Skeletal muscle cell (primary cell): ENCODE measurements around the gene FNBP1.

Experiments
- DNase-seq: peaks from one replicate; pipeline ENCODE4 v3.0.0-alpha.2; 2010; ENCODE audit warnings: low read depth
- H3K4me3 ChIP-seq: 2 replicates; pipeline ENCODE4 v1.5.1; 2011; ENCODE audit warnings: low read depth, mild to moderate bottlenecking, control low read depth, low read length, moderate library complexity

Gene FNBP1

GRCh38 chr9:129868872-129869486 is 174.0 kb downstream of the FNBP1 start:
- H3K4me3 ChIP-seq: no peak overlapping the region
- DNase-seq: no peak

GRCh38 chr9:129868023-129868871 is 174.7 kb downstream of the FNBP1 start:
- no peak overlapping the region for H3K4me3 ChIP-seq

GRCh38 chr9:129867136-129868022 is 175.6 kb downstream of the FNBP1 start:
- DNase-seq: no peak
- no peak overlapping the region for H3K4me3 ChIP-seq

More at GRCh38 chr9:129868023-129868871, 174.7 kb downstream of the FNBP1 start:
- DNase-seq: no peak

GRCh38 chr9:129866394-129867135 is 176.4 kb downstream of the FNBP1 start:
- H3K4me3 ChIP-seq: no peak overlapping the region
- DNase-seq: no peak

- no peak overlapping the region for H3K4me3 ChIP-seq
- DNase-seq: no peak
These were observed 177.2 kb downstream of the FNBP1 start for GRCh38 chr9:129865668-129866320.

- no peak overlapping the region for H3K4me3 ChIP-seq
- no peak for DNase-seq
These were observed 177.9 kb downstream of the FNBP1 start for GRCh38 chr9:129864991-129865647.

- peak; percentile 69 for DNase-seq
- H3K4me3 ChIP-seq: no peak overlapping the region
These were observed 179.8 kb downstream of the FNBP1 start for GRCh38 chr9:129863059-129863690.

GRCh38 chr9:129861447-129861827 is 181.6 kb downstream of the FNBP1 start:
- DNase-seq: no peak

GRCh38 chr9:129860653-129861446 is 182.1 kb downstream of the FNBP1 start:
- no peak for DNase-seq
- H3K4me3 ChIP-seq: no peak overlapping the region

More at GRCh38 chr9:129861447-129861827, 181.6 kb downstream of the FNBP1 start:
- H3K4me3 ChIP-seq: no peak overlapping the region

GRCh38 chr9:129858167-129858962 is 184.6 kb downstream of the FNBP1 start:
- H3K4me3 ChIP-seq: no peak overlapping the region
- no peak for DNase-seq

- no peak overlapping the region for H3K4me3 ChIP-seq
- no peak for DNase-seq
These were observed 185.8 kb downstream of the FNBP1 start for GRCh38 chr9:129857207-129857606.

- no peak for DNase-seq
- H3K4me3 ChIP-seq: no peak overlapping the region
These were observed 188.3 kb downstream of the FNBP1 start for GRCh38 chr9:129854588-129855110.

- no peak overlapping the region for H3K4me3 ChIP-seq
- no peak for DNase-seq
These were observed 189.4 kb downstream of the FNBP1 start for GRCh38 chr9:129853614-129854013.

- H3K4me3 ChIP-seq: no peak overlapping the region
- DNase-seq: no peak
These were observed 190.4 kb downstream of the FNBP1 start for GRCh38 chr9:129852579-129852978.

- H3K4me3 ChIP-seq: no peak overlapping the region
- no peak for DNase-seq
These were observed 191.2 kb downstream of the FNBP1 start for GRCh38 chr9:129851821-129852220.
